Heart right ventricle (tissue), 16 donors: ENCODE data around the gene FAM83E. TPM values are rescaled to one million over a fixed set of nuclear protein-coding genes. Genes with fewer than 3 reads are reported as not detected.

Experiments
- ATAC-seq, 8 donors: fragments of 200-7000 bp; cut with Tn5 transposase; one replicate each; pipeline ENCODE4 v1.9.1; 2020; ENCODE audit warnings: mild to moderate bottlenecking in 8 of 8, moderate library complexity in 8 of 8, moderate number of reproducible peaks in 1 of 8
- DNase-seq, 2 donors: peaks; one replicate each; pipeline ENCODE4 v3.0.0-alpha.2; 2020
- H3K27ac ChIP-seq, 10 donors: fragments of 200-600 bp; sonication (generic) in 2 of 10; one replicate each; pipeline versions ENCODE4 v1.5.0 to v1.8.0; 2020 to 2022; ENCODE audit warnings: mild to moderate bottlenecking in 3 of 10
- H3K27me3 ChIP-seq, 7 donors: fragments of 200-600 bp; one replicate each; pipeline ENCODE4 v1.8.0; 2021 to 2022; ENCODE audit warnings: mild to moderate bottlenecking in 2 of 7
- H3K36me3 ChIP-seq, 9 donors: fragments of 200-600 bp; sonication (generic) in 1 of 9; one replicate each; pipeline versions ENCODE4 v1.5.0 to v1.8.0; 2020 to 2022; ENCODE audit warnings: mild to moderate bottlenecking in 2 of 9
- H3K4me1 ChIP-seq, 9 donors: fragments of 200-600 bp; sonication (generic) in 1 of 9; one replicate each; pipeline versions ENCODE4 v1.5.0 to v1.8.0; 2020 to 2022; ENCODE audit warnings: mild to moderate bottlenecking in 4 of 9
- H3K4me3 ChIP-seq, 10 donors: fragments of 200-600 bp; sonication (generic) in 2 of 10; one replicate each; pipeline versions ENCODE4 v1.5.0 to v1.8.0; 2020 to 2022; ENCODE audit warnings: mild to moderate bottlenecking in 7 of 10, moderate library complexity in 2 of 10
- H3K9me3 ChIP-seq, 11 donors: fragments of 200-600 bp in 10 of 11; sonication (generic) in 2 of 11; one replicate each; pipeline versions ENCODE4 v1.5.0 to v1.8.0; 2013 to 2022; ENCODE audit warnings: mild to moderate bottlenecking in 2 of 11, control low read depth in 1 of 11, moderate library complexity in 1 of 11
- CTCF ChIP-seq, 9 donors: fragments of 200-600 bp; sonication (generic) in 2 of 9; IDR thresholded peaks; one replicate each; pipeline versions ENCODE4 v1.5.0 to v1.8.0; 2021 to 2022; ENCODE audit warnings: antibody characterized with exemption in 9 of 9, mild to moderate bottlenecking in 5 of 9, moderate library complexity in 1 of 9
- WGBS, 2 donors: extraction: QIAGEN DNeasy Blood & Tissue Kit; methylation state at CpG; one replicate each; pipeline ENCODE4 v1.1.7; 2013; ENCODE audit warnings: inconsistent platforms in 1 of 2; 5-methylcytosine and 5-hydroxymethylcytosine counted together
- intact Hi-C, 10 donors: fragments of 100-400 bp; cut with DNase I; formaldehyde crosslinking; loops; one replicate each; pipeline versions ENCODE4 v1.11.1 to v1.14.2; 2022
- polyA plus RNA-seq, 2 donors: library from polyadenylated mRNA; stranded (reverse); fragments of 200-250 nt; gene quantifications; one replicate each; pipeline ENCODE4 v1.2.3, GENCODE V29; 2013
- total RNA-seq, 10 donors: library from RNA; stranded (reverse); fragmentation: NEBNext Ultra II Directional in 3 of 10; extraction: Animal tissue kit (Norgen Biotek cat#: 25700) in 3 of 10; gene quantifications; one replicate each; pipeline versions ENCODE4 v1.2.1 to v1.2.4, GENCODE V29; 2021 to 2023
- donor health status: Arrhythmogenic right ventricular cardiomyopathy.
- donor health status: ischemic (EF 13 %, LVEDD 7.1; RV severe dilation, severe dysfunction).
- donor health status: healthy with polysubstance abuse.
- donor health status: DM: no; HTN: yes; CAD: no.
- donor health status: DM: no; HTN: no; CAD: no.
- donor health status: ischemic (EF 25% LVEDD 6.9; RV normal size, moderate dysfunction).
- donor health status: ischemic (EF 25% LVEDD 5.7; RV mildly dilated, moderate dysfunction).
- donor health status: healthy.
- donor health status: DM: yes; HTN: yes; CAD: no.
- donor health status: Ischemic cardiomyopathy.
- donor health status: ischemic (EF 35%, LVEDD 5.7; RV mildly dilated, moderate dysfunction).
- donor health status: nonischemic (EF 11% LVEDD 7.7; RV severe dilation, severe dysfunction).
- donor health status: DM: yes; HTN: yes; CAD: no.
- donor health status: PGD.
- donor health status: ischemic (EF 29% LVEDD 5.4; RV normal size, mild dysfunction).
- donor health status: nonischemic (EF 23%, LVEDD 6.1; RV moderate dilation, normal function).

Gene FAM83E
- total and polyA plus RNA-seq, 12 donors, result 0.01 TPM; not detected in 11

GRCh38 chr19:48637449-48637947 is 22.6 kb upstream of the FAM83E start:
- ATAC-seq (peak; percentile 73 to 87 (median 82)), DNase-seq (peak; percentile 99 to 100)
- Histone ChIP-seq H3K27me3 (no peaks in the 10 kb centered on the region), H3K4me3 (peak overlapping the region; percentile 15 to 92 (median 75)), H3K9me3 (no peaks in the 10 kb centered on the region), H3K36me3 (peaks cover 0 to 11% (median 2%) of the 10 kb centered on the region in 9 donors), H3K4me1 (peaks cover 19 to 55% (median 39%) of the 10 kb centered on the region in 9 donors), H3K27ac (peak overlapping the region; percentile 90 to 98 (median 96))
- TF ChIP-seq CTCF (IDR thresholded peaks at IDR 0.05), result no peak
- WGBS, 2 donors, result 1% methylated on average over 38 of the region's 38 CpGs
- intact Hi-C loops, result loop anchor here in 3 of 10 donors (5.0 to 10.0 kb wide), 2 partner anchors 327 to 520 kb away; partner anchors contain the start of genes FTL (in 2 of the 3), HRC (in 1 of the 3) and TRPM4 (in 1 of the 3)

GRCh38 chr19:48636859-48637448 is 22.1 kb upstream of the FAM83E start, which contains the start of gene DBP:
TSS of gene DBP (minus strand) at chr19:48637379. CDS start at chr19:48636994, 385 bp downstream.
- Histone ChIP-seq H3K9me3 (no peaks in the 10 kb centered on the region), H3K27ac (peak within 1 kb of the TSS; percentile 90 to 98 (median 96)), H3K27me3 (no peaks in the 10 kb centered on the region), H3K4me1 (peaks cover 19 to 60% (median 45%) of the 10 kb centered on the region in 9 donors), H3K36me3 (peaks cover 0 to 17% (median 3%) of the 10 kb centered on the region in 9 donors), H3K4me3 (peak within 1 kb of the TSS; percentile 15 to 92 (median 75))
- ATAC-seq (peak in 6 of 8 donors; percentile 1 to 25 (median 4)), DNase-seq (peak in 1 of 2 donors; percentile 58)
- TF ChIP-seq CTCF (IDR thresholded peaks at IDR 0.05), result peak in 4 of 9 donors; percentile 11 to 34 (median 25)
- intact Hi-C loops, result loop anchor here in 3 of 10 donors (5.0 to 10.0 kb wide), 2 partner anchors 328 to 520 kb away; partner anchors contain the start of genes FTL (in 2 of the 3), HRC (in 1 of the 3) and TRPM4 (in 1 of the 3)
- 0% methylated on average over 40 of the region's 40 CpGs for WGBS, 2 donors

GRCh38 chr19:48635966-48636858 is 21.3 kb upstream of the FAM83E start:
- WGBS, 2 donors, result 1% methylated on average over 35 of the region's 35 CpGs
- ATAC-seq, result peak in 1 of 8 donors; percentile 1
- intact Hi-C loops, result loop anchor here in 3 of 10 donors (5.0 to 10.0 kb wide), 2 partner anchors 329 to 521 kb away; partner anchors contain the start of genes FTL (in 2 of the 3), HRC (in 1 of the 3) and TRPM4 (in 1 of the 3)
- peak in 1 of 2 donors; percentile 69 for DNase-seq
- Histone ChIP-seq H3K4me3 (peak overlapping the region; percentile 15 to 92 (median 75)), H3K9me3 (no peaks in the 10 kb centered on the region), H3K27me3 (no peaks in the 10 kb centered on the region), H3K27ac (peak overlapping the region; percentile 67 to 98 (median 96)), H3K36me3 (peaks cover 0 to 23% (median 3%) of the 10 kb centered on the region in 9 donors), H3K4me1 (peaks cover 19 to 64% (median 51%) of the 10 kb centered on the region in 9 donors)
- TF ChIP-seq CTCF (IDR thresholded peaks at IDR 0.05), result no peak
